Upper lobe of left lung (tissue), 4 donors: ENCODE measurements around the gene RGL1.

Experiments used
- CTCF ChIP-seq, 6 experiments: fragments of 450-650 bp in 4 of 6; fragments of 200-600 bp in 2 of 6; sonication (generic) in 2 of 6; IDR thresholded peaks; one replicate each; pipeline ENCODE4 v1.5.1; 2016 to 2019; ENCODE audit warnings: antibody characterized with exemption in 6 of 6
- EP300 ChIP-seq, 4 donors: sonication (generic); formaldehyde crosslinking; IDR thresholded peaks; one replicate each; pipeline ENCODE4 v1.5.1; 2017; ENCODE audit warnings: antibody characterized with exemption in 4 of 4, control low read depth in 2 of 4

GRCh38 chr1:183916574-183916973 lies 111.7 kb downstream of the RGL1 start:
- TF ChIP-seq EP300 (IDR thresholded peaks at IDR 0.05) (no peak), CTCF (IDR thresholded peaks at IDR 0.05) (no peak)
